ENCODE measurements around the gene GSTA2. TPM values are rescaled to one million over a fixed set of nuclear protein-coding genes. Genes with fewer than 3 reads are reported as not detected.
"Not testable (repeated sequence)": the region's sequence is repeated elsewhere in the genome, so short reads cannot be mapped to it uniquely, and the experiment has no call there.

The GSTA2 gene
- total and polyA plus RNA-seq, 2 donors, result 0.14 to 0.68 TPM

DNA sequence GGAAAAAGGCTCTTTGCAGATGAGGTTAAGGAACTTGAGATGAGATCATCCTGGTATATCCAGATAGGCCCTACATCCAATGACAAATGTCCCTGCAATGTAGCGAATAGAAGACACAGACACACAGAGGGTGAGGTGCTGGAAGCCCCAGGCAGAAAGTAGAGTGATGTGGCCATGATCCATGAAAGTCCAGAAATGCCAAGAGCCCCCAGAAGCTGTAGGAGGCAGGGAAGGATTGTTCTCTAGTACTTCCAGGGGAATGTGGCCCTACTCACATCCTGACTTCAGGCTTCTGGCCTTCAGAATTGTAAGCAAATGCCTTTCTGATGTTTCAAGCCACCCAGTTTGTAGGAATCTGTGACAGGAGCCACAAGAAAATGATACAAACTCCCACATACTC lies 26.4 kb upstream of the GSTA2 start:
- H3K4me3 ChIP-seq (ENCODE audit: low read length in 2 of 2); H3K9me3 ChIP-seq (ENCODE audit: control insufficient read depth in 2 of 2, insufficient read depth in 1 of 2, low read length in 1 of 2); H3K27ac ChIP-seq (ENCODE audit: low read depth in 1 of 2, low read length in 1 of 2); H3K36me3 ChIP-seq (ENCODE audit: control insufficient read depth in 2 of 2, insufficient read depth in 2 of 2, low read length in 1 of 2); DNase-seq (ENCODE audit: low read depth in 6 of 9, low spot score in 9 of 9); H3K4me1 ChIP-seq (ENCODE audit: control insufficient read depth in 2 of 2, insufficient read depth in 2 of 2, low read length in 2 of 2); H3K27me3 ChIP-seq (ENCODE audit: control insufficient read depth in 2 of 2, insufficient read depth in 1 of 2, low read length in 1 of 2): not testable (repeated sequence)
- 97% methylated on average over 1 of the region's 1 CpG for WGBS

DNA sequence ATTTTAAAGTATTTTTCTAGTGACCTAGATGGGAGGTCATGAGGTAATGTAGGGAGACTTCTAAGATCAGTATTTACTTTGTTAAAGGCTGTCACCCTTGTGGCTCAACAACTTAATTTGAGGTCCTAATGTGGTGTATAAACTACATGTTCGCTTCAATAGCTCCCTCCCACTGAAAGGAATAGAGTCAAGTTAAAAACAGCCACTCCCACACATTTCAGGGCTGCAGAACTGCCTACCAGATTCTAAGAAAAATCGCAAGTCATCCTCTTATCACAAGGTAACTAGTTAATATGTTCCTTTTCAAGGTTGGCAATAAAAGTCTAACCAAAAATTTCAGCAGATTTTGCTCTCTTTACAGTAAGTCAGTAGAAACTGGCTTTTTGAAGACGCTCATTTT lies 25.2 kb upstream of the GSTA2 start:
- no peaks in the 10 kb centered on the region for H3K4me1 ChIP-seq (ENCODE audit: control insufficient read depth in 2 of 2, insufficient read depth in 2 of 2, low read length in 2 of 2)
- no peak overlapping the region for H3K27ac ChIP-seq (ENCODE audit: low read depth in 1 of 2, low read length in 1 of 2)
- no peak overlapping the region for H3K4me3 ChIP-seq (ENCODE audit: low read length in 2 of 2)
- no peaks in the 10 kb centered on the region for H3K36me3 ChIP-seq (ENCODE audit: control insufficient read depth in 2 of 2, insufficient read depth in 2 of 2, low read length in 1 of 2)
- 53% methylated on average over 3 of the region's 3 CpGs for WGBS
- no peaks in the 10 kb centered on the region for H3K27me3 ChIP-seq (ENCODE audit: control insufficient read depth in 2 of 2, insufficient read depth in 1 of 2, low read length in 1 of 2)
- H3K9me3 ChIP-seq (ENCODE audit: control insufficient read depth in 2 of 2, insufficient read depth in 1 of 2, low read length in 1 of 2), result no peaks in the 10 kb centered on the region
- no peak for DNase-seq (ENCODE audit: low read depth in 6 of 9, low spot score in 9 of 9)

DNA sequence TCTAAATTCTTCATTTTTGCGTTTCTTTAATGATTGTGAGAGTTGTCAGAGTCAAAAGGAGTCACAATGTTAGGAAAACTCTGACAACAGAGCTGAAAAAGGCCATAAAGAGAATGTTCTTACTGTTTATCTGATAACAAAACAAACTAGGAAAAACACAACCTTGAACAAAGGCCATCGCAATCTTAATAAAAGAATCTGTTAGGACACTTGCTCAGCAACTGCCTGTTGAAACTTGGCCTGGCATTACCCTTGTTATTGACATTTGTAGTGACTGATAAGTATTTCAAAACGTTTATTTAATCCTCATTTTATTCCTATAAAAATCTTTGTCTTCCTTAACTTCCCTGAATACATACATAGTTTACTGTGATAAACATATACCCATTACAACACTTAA lies 24.6 kb upstream of the GSTA2 start:
- H3K4me1 ChIP-seq (ENCODE audit: control insufficient read depth in 2 of 2, insufficient read depth in 2 of 2, low read length in 2 of 2), result no peaks in the 10 kb centered on the region
- H3K36me3 ChIP-seq (ENCODE audit: control insufficient read depth in 2 of 2, insufficient read depth in 2 of 2, low read length in 1 of 2), result no peaks in the 10 kb centered on the region
- H3K27me3 ChIP-seq (ENCODE audit: control insufficient read depth in 2 of 2, insufficient read depth in 1 of 2, low read length in 1 of 2), result no peaks in the 10 kb centered on the region
- no peaks in the 10 kb centered on the region for H3K9me3 ChIP-seq (ENCODE audit: control insufficient read depth in 2 of 2, insufficient read depth in 1 of 2, low read length in 1 of 2)
- H3K27ac ChIP-seq (ENCODE audit: low read depth in 1 of 2, low read length in 1 of 2), result no peak overlapping the region
- WGBS, result 70% methylated on average over 3 of the region's 3 CpGs
- DNase-seq (ENCODE audit: low read depth in 6 of 9, low spot score in 9 of 9), result no peak
- no peak overlapping the region for H3K4me3 ChIP-seq (ENCODE audit: low read length in 2 of 2)

DNA sequence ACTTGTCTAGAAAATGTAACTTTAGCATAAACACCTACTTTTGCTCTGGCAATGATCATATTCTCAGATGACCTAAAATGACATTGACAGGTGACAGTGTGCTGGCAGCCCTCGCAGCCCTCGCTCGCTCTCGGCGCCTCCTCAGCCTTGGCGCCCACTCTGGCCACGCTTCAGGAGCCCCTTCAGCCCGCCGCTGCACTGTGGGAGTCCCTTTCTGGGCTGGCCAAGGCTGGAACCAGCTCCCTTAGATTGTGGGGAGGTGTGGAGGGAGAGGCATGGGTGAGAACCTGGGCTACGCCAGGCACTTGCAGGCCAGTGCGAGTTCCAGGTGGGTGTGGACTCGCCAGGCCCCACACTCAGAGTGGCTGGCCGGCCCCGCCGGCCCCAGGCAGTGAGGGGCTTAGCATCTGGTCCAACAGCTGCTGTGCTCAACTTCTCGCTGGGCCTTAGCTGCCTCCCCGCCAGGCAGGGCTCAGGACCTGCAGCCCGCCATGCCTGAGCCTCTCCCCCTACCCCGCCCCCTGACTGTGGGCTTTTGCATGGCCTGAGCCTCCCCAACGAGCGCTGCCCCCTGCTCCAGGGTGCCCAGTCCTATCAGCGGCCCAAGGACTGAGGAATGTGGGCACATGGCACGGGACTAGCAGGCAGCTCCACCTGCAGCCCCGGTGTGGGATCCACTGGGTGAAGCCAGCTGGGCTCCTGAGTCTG lies 23.1 kb upstream of the GSTA2 start:
- Histone ChIP-seq H3K27me3 (ENCODE audit: control insufficient read depth in 2 of 2, insufficient read depth in 1 of 2, low read length in 1 of 2) (no peaks in the 10 kb centered on the region), H3K9me3 (ENCODE audit: control insufficient read depth in 2 of 2, insufficient read depth in 1 of 2, low read length in 1 of 2) (no peaks in the 10 kb centered on the region), H3K27ac (ENCODE audit: low read depth in 1 of 2, low read length in 1 of 2) (no peak overlapping the region), H3K36me3 (ENCODE audit: control insufficient read depth in 2 of 2, insufficient read depth in 2 of 2, low read length in 1 of 2) (no peaks in the 10 kb centered on the region), H3K4me1 (ENCODE audit: control insufficient read depth in 2 of 2, insufficient read depth in 2 of 2, low read length in 2 of 2) (no peaks in the 10 kb centered on the region), H3K4me3 (ENCODE audit: low read length in 2 of 2) (no peak overlapping the region)
- no peak for DNase-seq (ENCODE audit: low read depth in 6 of 9, low spot score in 9 of 9)
- 94% methylated on average over 24 of the region's 24 CpGs for WGBS

DNA sequence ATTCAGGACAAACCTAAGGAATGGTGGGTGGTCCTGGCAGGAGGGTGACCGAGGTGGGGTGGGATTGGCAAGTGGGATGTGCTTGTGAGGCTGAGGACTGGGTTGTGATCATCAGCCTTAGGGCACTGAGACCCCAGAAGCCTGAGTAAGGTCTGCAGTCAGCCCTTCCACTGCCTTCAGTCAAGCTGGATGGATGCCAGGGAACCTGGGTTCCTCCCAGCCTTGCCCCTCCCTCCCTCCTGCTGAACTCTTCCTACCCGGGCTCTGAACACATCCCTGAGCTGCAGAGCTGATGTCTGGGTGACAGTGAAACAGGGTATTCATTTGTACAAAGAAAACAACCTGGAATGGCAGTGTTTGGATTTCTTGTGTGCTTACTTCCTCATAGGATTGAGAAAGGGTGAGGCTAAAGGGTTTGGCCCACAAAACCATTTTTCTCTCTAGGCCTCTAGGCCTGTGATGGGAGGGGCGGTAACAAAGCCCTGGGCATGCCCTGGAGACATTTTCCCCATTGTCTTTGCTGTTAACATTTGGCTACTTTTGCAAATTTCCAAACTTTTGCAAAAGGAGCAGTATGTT lies 19.5 kb upstream of the GSTA2 start:
- 58% methylated on average over 3 of the region's 3 CpGs for WGBS
- H3K4me1 ChIP-seq (ENCODE audit: control insufficient read depth in 2 of 2, insufficient read depth in 2 of 2, low read length in 2 of 2); H3K27ac ChIP-seq (ENCODE audit: low read depth in 1 of 2, low read length in 1 of 2); DNase-seq (ENCODE audit: low read depth in 6 of 9, low spot score in 9 of 9); H3K27me3 ChIP-seq (ENCODE audit: control insufficient read depth in 2 of 2, insufficient read depth in 1 of 2, low read length in 1 of 2); H3K4me3 ChIP-seq (ENCODE audit: low read length in 2 of 2); H3K36me3 ChIP-seq (ENCODE audit: control insufficient read depth in 2 of 2, insufficient read depth in 2 of 2, low read length in 1 of 2); H3K9me3 ChIP-seq (ENCODE audit: control insufficient read depth in 2 of 2, insufficient read depth in 1 of 2, low read length in 1 of 2): not testable (repeated sequence)

DNA sequence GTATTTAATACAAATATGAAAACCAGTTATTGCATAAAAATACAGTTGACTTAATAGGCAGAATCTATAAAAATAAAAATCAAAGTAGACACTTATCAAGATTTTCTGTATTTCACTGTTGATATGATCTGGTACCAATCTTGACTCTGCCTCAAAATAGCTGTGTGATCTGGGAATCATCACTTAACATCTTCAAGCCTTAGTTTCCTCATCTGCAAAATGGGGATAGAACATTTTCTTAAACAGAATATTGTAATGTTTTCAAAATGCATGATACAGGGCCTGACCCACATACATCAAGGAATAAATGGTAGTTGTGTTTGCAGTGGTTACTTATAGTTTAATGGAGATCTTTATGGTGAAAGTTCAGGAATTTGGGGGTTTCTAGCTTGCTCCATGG lies 18.9 kb upstream of the GSTA2 start:
- H3K4me1 ChIP-seq (ENCODE audit: control insufficient read depth in 2 of 2, insufficient read depth in 2 of 2, low read length in 2 of 2); H3K36me3 ChIP-seq (ENCODE audit: control insufficient read depth in 2 of 2, insufficient read depth in 2 of 2, low read length in 1 of 2); H3K27ac ChIP-seq (ENCODE audit: low read depth in 1 of 2, low read length in 1 of 2); H3K9me3 ChIP-seq (ENCODE audit: control insufficient read depth in 2 of 2, insufficient read depth in 1 of 2, low read length in 1 of 2); H3K4me3 ChIP-seq (ENCODE audit: low read length in 2 of 2); DNase-seq (ENCODE audit: low read depth in 6 of 9, low spot score in 9 of 9); H3K27me3 ChIP-seq (ENCODE audit: control insufficient read depth in 2 of 2, insufficient read depth in 1 of 2, low read length in 1 of 2): not testable (repeated sequence)

DNA sequence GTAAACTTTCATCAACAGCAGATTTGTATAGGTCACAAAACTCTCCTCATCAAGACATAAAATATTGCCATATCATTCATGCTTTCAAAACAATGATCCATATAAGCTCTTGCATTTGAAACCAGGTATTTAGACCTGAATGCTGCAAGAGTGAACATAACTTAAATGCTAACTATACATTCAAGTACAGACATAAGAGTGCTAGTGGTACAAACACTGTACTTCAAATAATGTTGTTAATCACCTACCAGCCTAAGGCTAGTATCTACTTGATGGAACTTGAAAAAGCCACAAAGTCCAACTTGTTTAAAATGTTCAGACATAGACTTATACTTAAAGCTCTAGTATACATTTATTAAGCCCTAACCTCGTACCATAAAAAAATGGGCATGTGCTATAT lies 16.0 kb upstream of the GSTA2 start:
- WGBS, result 94% methylated on average over 1 of the region's 1 CpG

DNA sequence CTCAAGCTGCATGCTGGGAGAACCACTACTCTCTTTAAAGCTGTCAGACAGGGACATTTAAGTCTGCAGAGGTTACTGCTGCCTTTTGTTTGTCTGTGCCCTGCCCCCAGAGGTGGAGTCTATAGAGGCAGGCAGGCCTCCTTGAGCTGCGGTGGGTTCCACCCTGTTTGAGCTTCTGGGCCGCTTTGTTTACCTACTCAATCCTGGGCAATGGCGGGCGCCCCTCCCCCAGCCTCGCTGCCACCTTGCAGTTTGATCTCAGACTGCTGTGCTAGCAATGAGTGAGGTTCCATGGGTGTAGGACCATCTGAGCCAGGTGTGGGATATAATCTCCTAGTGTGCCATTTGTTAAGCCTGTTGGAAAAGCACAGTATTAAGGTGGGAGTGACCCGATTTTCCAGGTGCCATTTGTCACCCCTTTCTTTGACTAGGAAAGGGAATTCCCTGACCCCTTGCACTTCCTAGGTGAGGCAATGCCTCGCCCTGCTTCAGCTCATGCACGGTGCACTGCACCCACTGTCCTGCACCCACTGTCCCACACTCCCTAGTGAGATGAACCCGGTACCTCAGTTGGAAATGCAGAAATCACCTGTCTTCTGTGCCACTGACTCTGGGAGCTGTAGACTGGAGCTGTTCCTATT lies 13.6 kb upstream of the GSTA2 start:
- H3K4me3 ChIP-seq (ENCODE audit: low read length in 2 of 2); H3K27me3 ChIP-seq (ENCODE audit: control insufficient read depth in 2 of 2, insufficient read depth in 1 of 2, low read length in 1 of 2); H3K36me3 ChIP-seq (ENCODE audit: control insufficient read depth in 2 of 2, insufficient read depth in 2 of 2, low read length in 1 of 2); DNase-seq (ENCODE audit: low read depth in 6 of 9, low spot score in 9 of 9); H3K4me1 ChIP-seq (ENCODE audit: control insufficient read depth in 2 of 2, insufficient read depth in 2 of 2, low read length in 2 of 2); H3K9me3 ChIP-seq (ENCODE audit: control insufficient read depth in 2 of 2, insufficient read depth in 1 of 2, low read length in 1 of 2); H3K27ac ChIP-seq (ENCODE audit: low read depth in 1 of 2, low read length in 1 of 2): not testable (repeated sequence)
- 95% methylated on average over 9 of the region's 9 CpGs for WGBS

More for the DNA sequence above, 16.0 kb upstream of the GSTA2 start:
- no peaks in the 10 kb centered on the region for H3K4me1 ChIP-seq (ENCODE audit: control insufficient read depth in 2 of 2, insufficient read depth in 2 of 2, low read length in 2 of 2)
- H3K27me3 ChIP-seq (ENCODE audit: control insufficient read depth in 2 of 2, insufficient read depth in 1 of 2, low read length in 1 of 2), result no peaks in the 10 kb centered on the region
- no peak overlapping the region for H3K4me3 ChIP-seq (ENCODE audit: low read length in 2 of 2)
- DNase-seq (ENCODE audit: low read depth in 6 of 9, low spot score in 9 of 9), result no peak
- no peaks in the 10 kb centered on the region for H3K9me3 ChIP-seq (ENCODE audit: control insufficient read depth in 2 of 2, insufficient read depth in 1 of 2, low read length in 1 of 2)
- no peak overlapping the region for H3K27ac ChIP-seq (ENCODE audit: low read depth in 1 of 2, low read length in 1 of 2)
- H3K36me3 ChIP-seq (ENCODE audit: control insufficient read depth in 2 of 2, insufficient read depth in 2 of 2, low read length in 1 of 2), result no peaks in the 10 kb centered on the region

DNA sequence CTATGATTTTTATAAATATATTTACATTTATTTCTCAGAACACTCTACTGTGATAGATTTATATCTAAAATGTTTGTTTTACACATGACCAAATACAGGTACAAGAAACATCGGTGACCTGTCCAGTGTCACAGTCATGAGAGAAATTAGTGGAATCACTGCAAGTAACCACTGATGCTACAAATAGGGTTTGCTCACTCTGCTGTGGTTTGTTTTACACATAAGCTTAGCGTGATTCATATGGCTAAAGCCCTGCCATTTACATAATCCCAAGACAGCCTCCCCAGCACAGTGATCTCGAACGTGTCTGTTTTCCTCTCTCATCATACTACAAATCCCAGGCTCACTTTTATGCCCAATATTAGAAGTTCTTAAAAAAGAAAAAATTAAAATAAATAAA lies 6.1 kb upstream of the GSTA2 start:
- not testable (repeated sequence) for H3K36me3 ChIP-seq (ENCODE audit: control insufficient read depth in 2 of 2, insufficient read depth in 2 of 2, low read length in 1 of 2); DNase-seq (ENCODE audit: low read depth in 6 of 9, low spot score in 9 of 9); H3K4me1 ChIP-seq (ENCODE audit: control insufficient read depth in 2 of 2, insufficient read depth in 2 of 2, low read length in 2 of 2); H3K27ac ChIP-seq (ENCODE audit: low read depth in 1 of 2, low read length in 1 of 2); H3K4me3 ChIP-seq (ENCODE audit: low read length in 2 of 2); H3K27me3 ChIP-seq (ENCODE audit: control insufficient read depth in 2 of 2, insufficient read depth in 1 of 2, low read length in 1 of 2); H3K9me3 ChIP-seq (ENCODE audit: control insufficient read depth in 2 of 2, insufficient read depth in 1 of 2, low read length in 1 of 2)
- WGBS, result 97% methylated on average over 4 of the region's 4 CpGs
